ENCODE data around the gene PLPP3.

Gene PLPP3

DNA sequence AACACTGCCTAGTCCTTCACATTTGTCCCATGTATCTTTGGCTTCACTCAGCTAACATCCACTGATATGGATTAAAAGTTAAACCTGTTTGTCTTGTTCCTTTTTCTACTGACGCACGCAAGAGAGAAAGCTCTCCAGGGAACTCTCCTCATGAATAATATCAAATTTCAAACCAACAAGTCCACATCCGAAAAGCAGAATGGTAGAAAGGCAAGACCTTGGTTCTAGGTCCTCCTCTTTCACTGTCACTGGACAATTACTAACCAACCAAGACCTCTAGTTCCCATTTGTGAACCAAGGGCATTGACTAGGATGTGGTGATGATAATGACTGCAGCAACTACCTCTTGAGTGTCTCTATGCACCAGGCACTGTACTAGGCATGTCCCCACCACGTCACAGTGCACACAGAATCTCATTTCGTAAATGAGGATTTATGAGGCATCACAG, 8.4 kb downstream of the PLPP3 start:
- peaks cover 14% of the 10 kb centered on the region for H3K27me3 Mint-ChIP-seq
- H3K27ac Mint-ChIP-seq, result no peak overlapping the region
- intact Hi-C loops (cut with micrococcal nuclease), result loop anchor here (10.0 kb wide), 1 partner anchor 246 kb away; no protein-coding TSS in a partner anchor
- H3K9me3 Mint-ChIP-seq, result no peaks in the 10 kb centered on the region
- no peak overlapping the region for H3K4me3 Mint-ChIP-seq
- H3K4me1 Mint-ChIP-seq (ENCODE audit: low read depth), result peaks cover 40% of the 10 kb centered on the region
- peaks cover 29% of the 10 kb centered on the region for H3K36me3 Mint-ChIP-seq (ENCODE audit: low read depth)

DNA sequence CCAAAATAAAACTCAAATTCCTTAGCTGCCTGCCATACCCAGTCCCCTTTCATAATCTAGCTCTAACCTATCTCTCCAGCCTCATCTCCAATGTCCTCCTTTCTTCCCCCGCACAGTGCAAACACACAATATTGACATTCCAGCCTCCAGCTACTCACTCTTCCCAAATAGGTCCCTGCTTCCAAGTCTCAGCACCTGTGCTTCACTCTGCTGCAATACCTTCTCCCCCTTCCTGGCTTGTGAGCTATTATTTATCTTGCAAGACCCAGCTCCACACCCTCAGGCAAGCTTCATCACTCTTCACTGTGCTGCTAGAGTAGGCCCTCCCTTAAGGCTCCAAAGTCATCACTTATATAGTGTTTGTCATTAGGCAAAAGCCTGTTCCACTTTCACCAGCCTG, 9.7 kb downstream of the PLPP3 start:
- Mint-ChIP-seq H3K4me3 (no peak overlapping the region), H3K36me3 (ENCODE audit: low read depth) (peaks cover 33% of the 10 kb centered on the region), H3K9me3 (no peaks in the 10 kb centered on the region), H3K4me1 (ENCODE audit: low read depth) (peaks cover 53% of the 10 kb centered on the region), H3K27ac (no peak overlapping the region), H3K27me3 (peaks cover 14% of the 10 kb centered on the region)
- intact Hi-C loops (cut with micrococcal nuclease), result loop anchor here (10.0 kb wide), 1 partner anchor 245 kb away; no protein-coding TSS in a partner anchor

GRCh38 chr1:56566994-56567393, 12.4 kb downstream of the PLPP3 start:
- Mint-ChIP-seq H3K27me3 (peaks cover 23% of the 10 kb centered on the region), H3K36me3 (ENCODE audit: low read depth) (peaks cover 24% of the 10 kb centered on the region)
- intact Hi-C loops (cut with micrococcal nuclease), result no loop called here

GRCh38 chr1:56566061-56566744, 13.2 kb downstream of the PLPP3 start:
- Mint-ChIP-seq H3K27me3 (peaks cover 22% of the 10 kb centered on the region), H3K4me3 (no peak overlapping the region)

More at GRCh38 chr1:56566994-56567393, 12.4 kb downstream of the PLPP3 start:
- no peak overlapping the region for H3K27ac Mint-ChIP-seq
- no peak overlapping the region for H3K4me3 Mint-ChIP-seq
- H3K4me1 Mint-ChIP-seq (ENCODE audit: low read depth), result peaks cover 51% of the 10 kb centered on the region
- no peaks in the 10 kb centered on the region for H3K9me3 Mint-ChIP-seq

DNA sequence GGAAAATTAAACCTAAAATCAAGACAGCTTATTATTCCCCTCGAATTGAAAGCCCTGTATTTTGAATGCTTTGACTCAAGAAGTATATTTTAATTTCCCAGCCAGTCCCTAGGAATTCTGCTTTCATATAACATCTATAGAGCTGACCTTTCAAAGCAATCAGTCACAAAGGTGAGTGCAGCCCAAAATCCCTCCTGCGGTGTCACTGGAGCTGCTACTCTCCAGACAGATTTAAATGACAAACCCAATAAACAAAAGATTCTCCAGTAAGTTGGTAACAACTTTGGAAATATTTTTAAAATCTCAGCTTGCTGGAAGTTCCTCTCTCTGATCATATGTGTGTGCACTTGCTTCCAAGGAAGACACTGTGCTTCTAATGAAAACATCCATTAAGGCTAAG, 14.7 kb downstream of the PLPP3 start:
- H3K4me3 Mint-ChIP-seq, result no peak overlapping the region
- H3K4me1 Mint-ChIP-seq (ENCODE audit: low read depth), result peaks cover 43% of the 10 kb centered on the region
- intact Hi-C loops (cut with micrococcal nuclease), result no loop called here
- H3K27ac Mint-ChIP-seq, result no peak overlapping the region
- peaks cover 21% of the 10 kb centered on the region for H3K36me3 Mint-ChIP-seq (ENCODE audit: low read depth)
- H3K27me3 Mint-ChIP-seq, result peaks cover 22% of the 10 kb centered on the region
- no peaks in the 10 kb centered on the region for H3K9me3 Mint-ChIP-seq

More at GRCh38 chr1:56566061-56566744, 13.2 kb downstream of the PLPP3 start:
- intact Hi-C loops (cut with micrococcal nuclease), result no loop called here
- Mint-ChIP-seq H3K36me3 (ENCODE audit: low read depth) (peaks cover 24% of the 10 kb centered on the region), H3K9me3 (no peaks in the 10 kb centered on the region), H3K27ac (no peak overlapping the region), H3K4me1 (ENCODE audit: low read depth) (peaks cover 51% of the 10 kb centered on the region)

GRCh38 chr1:56563568-56563967, 15.8 kb downstream of the PLPP3 start:
- intact Hi-C loops (cut with micrococcal nuclease), result no loop called here
- H3K27ac Mint-ChIP-seq, result no peak overlapping the region
- H3K36me3 Mint-ChIP-seq (ENCODE audit: low read depth), result peaks cover 13% of the 10 kb centered on the region
- no peak overlapping the region for H3K4me3 Mint-ChIP-seq
- H3K4me1 Mint-ChIP-seq (ENCODE audit: low read depth), result peaks cover 46% of the 10 kb centered on the region
- H3K9me3 Mint-ChIP-seq, result no peaks in the 10 kb centered on the region
- peaks cover 21% of the 10 kb centered on the region for H3K27me3 Mint-ChIP-seq

DNA sequence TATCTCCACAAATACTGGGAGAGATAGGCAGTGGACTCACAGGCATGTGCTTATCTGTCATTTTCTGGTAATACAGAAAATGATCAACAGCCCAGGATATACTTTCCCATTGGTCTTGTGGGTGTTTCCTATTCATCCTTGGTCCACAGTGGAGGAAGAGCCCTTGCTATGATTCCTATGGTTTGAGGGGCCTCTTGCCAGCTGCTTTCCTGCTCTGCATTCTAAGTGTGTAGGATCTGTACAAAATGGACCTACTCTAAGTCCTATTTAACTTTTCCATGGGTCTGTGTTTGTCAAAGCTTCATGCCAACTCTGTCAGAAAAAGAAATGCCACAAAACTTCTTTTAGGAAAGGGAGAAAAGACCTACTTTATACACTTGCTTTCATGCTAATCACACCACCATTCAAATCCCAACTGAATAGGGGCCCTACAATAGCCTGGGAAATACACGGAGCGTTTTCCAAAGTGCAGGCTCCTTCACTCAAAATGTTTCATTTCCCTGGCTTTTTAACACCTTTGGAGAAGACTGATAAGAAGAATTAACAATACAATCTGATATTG, 16.4 kb downstream of the PLPP3 start:
- Mint-ChIP-seq H3K4me1 (ENCODE audit: low read depth) (peaks cover 48% of the 10 kb centered on the region), H3K27me3 (peaks cover 19% of the 10 kb centered on the region), H3K27ac (no peak overlapping the region), H3K9me3 (no peaks in the 10 kb centered on the region), H3K36me3 (ENCODE audit: low read depth) (peaks cover 12% of the 10 kb centered on the region), H3K4me3 (no peak overlapping the region)
- intact Hi-C loops (cut with micrococcal nuclease), result no loop called here

DNA sequence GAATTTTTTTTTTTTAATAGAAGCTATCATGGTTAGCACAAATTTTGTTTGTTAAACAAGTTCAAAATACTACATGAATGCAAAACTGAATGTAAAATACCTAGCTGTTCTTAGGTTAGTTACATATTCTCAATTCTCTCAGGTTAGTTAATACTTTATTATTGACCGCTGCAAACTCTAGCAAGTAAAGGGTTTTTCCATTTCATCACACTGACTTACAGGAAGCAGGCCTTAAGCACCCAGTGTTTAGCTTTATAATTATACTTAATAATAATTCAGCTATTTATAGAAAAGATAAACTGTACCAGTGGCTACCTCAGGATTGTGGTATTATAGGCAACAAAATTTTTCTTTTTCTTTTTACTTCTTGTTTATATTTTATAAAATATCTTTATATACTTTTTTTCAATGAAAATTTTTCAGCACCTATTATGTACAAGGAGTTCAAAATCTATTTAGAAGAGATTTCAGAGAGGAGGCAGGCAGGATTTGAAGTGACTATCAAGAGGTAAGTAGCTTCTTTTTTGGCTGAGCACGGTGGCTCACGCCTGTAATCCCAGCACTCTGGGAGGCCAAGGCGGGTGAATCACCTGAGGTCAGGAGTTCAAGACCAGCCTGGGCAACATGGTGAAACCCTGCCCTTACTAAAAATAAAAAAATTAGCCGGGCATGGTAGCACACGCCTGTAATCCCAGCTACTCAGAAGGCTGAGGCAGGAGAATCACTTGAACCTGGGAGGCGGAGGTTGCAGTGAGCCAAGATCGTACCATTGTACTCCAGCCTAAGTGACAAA, 17.9 kb downstream of the PLPP3 start:
- peaks cover 55% of the 10 kb centered on the region for H3K4me1 Mint-ChIP-seq (ENCODE audit: low read depth)
- H3K27ac Mint-ChIP-seq, result no peak overlapping the region
- H3K36me3 Mint-ChIP-seq (ENCODE audit: low read depth), result peaks cover 7% of the 10 kb centered on the region
- intact Hi-C loops (cut with micrococcal nuclease), result no loop called here
- no peaks in the 10 kb centered on the region for H3K9me3 Mint-ChIP-seq
- H3K27me3 Mint-ChIP-seq, result peaks cover 23% of the 10 kb centered on the region
- no peak overlapping the region for H3K4me3 Mint-ChIP-seq

- intact Hi-C loops (cut with micrococcal nuclease), result no loop called here
- Mint-ChIP-seq H3K27ac (no peak overlapping the region), H3K9me3 (no peaks in the 10 kb centered on the region)
Observed at GRCh38 chr1:56557746-56558145, 21.6 kb downstream of the PLPP3 start.

DNA sequence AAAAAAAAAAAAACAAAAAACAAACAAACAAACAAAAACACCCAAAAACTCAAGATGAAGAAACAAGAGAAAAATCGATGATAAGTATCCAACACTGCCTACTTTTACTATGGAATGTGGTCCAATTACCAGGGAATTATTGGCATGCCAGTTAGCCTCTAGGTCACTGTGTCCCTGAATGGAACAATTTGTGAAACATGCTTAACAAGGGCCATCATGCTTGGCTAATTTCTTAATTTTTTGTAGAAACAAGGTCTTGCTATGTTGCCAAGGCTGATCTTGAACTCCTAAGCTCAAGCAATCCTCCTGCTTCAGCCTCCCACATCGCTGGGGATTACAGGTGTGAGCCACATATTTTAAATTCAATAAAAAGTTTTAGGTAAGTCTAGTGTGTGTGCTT, 23.9 kb downstream of the PLPP3 start:
- Mint-ChIP-seq H3K4me1 (ENCODE audit: low read depth) (peaks cover 26% of the 10 kb centered on the region), H3K36me3 (ENCODE audit: low read depth) (no peaks in the 10 kb centered on the region), H3K4me3 (no peak overlapping the region), H3K9me3 (no peaks in the 10 kb centered on the region), H3K27ac (no peak overlapping the region), H3K27me3 (peaks cover 12% of the 10 kb centered on the region)
- intact Hi-C loops (cut with micrococcal nuclease), result no loop called here

More at GRCh38 chr1:56557746-56558145, 21.6 kb downstream of the PLPP3 start:
- Mint-ChIP-seq H3K27me3 (peaks cover 18% of the 10 kb centered on the region), H3K36me3 (ENCODE audit: low read depth) (no peaks in the 10 kb centered on the region), H3K4me3 (no peak overlapping the region), H3K4me1 (ENCODE audit: low read depth) (peaks cover 31% of the 10 kb centered on the region)

- Mint-ChIP-seq H3K27me3 (peaks cover 8% of the 10 kb centered on the region), H3K36me3 (ENCODE audit: low read depth) (no peaks in the 10 kb centered on the region), H3K4me1 (ENCODE audit: low read depth) (peaks cover 24% of the 10 kb centered on the region), H3K4me3 (no peak overlapping the region), H3K27ac (no peak overlapping the region), H3K9me3 (no peaks in the 10 kb centered on the region)
- intact Hi-C loops (cut with micrococcal nuclease), result no loop called here
Observed at GRCh38 chr1:56553046-56553445, 26.3 kb downstream of the PLPP3 start.

DNA sequence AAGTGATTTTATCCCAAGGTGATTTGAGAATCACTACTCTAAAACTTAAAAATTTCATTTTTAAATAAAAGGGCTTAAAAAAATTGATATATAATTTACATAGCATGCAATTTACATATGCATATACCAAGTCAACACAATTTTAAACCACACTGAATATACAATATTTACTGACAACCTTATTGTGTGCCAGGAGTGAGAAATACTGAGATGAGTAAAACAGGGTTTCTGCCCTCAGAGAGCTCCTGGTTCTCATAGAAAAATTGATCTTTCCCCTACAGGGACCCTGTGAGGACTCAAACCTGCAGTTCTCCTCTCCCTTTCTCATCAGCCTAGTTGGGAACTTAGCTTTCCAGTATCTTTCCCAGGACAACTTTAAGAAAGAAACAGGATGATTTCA, 27.0 kb downstream of the PLPP3 start:
- Mint-ChIP-seq H3K4me1 (ENCODE audit: low read depth) (peaks cover 17% of the 10 kb centered on the region), H3K4me3 (no peak overlapping the region), H3K27ac (no peak overlapping the region), H3K36me3 (ENCODE audit: low read depth) (no peaks in the 10 kb centered on the region), H3K27me3 (peaks cover 8% of the 10 kb centered on the region), H3K9me3 (no peaks in the 10 kb centered on the region)
- intact Hi-C loops (cut with micrococcal nuclease), result no loop called here

DNA sequence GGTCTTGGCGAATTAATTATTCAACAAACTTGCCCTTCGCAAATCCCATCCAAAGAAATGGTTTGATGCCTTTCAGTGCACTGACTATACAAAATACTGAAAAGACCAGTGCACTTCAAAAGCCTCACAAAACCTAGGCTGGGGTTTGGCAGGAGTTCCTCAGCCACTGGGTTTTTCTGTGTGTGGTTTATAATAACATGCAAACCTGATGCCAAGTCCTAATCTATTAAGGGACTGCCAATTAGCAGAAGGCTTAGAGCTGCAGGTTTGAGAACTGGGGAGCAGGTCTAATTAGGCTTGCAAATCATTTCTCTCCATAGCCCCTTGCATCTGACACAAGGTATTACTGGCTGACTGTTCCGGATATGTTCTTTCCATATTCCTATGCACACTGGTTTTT, 27.7 kb downstream of the PLPP3 start:
- H3K27ac Mint-ChIP-seq, result no peak overlapping the region
- no peaks in the 10 kb centered on the region for H3K36me3 Mint-ChIP-seq (ENCODE audit: low read depth)
- intact Hi-C loops (cut with micrococcal nuclease), result no loop called here
- no peak overlapping the region for H3K4me3 Mint-ChIP-seq
- H3K27me3 Mint-ChIP-seq, result peaks cover 9% of the 10 kb centered on the region
- peaks cover 14% of the 10 kb centered on the region for H3K4me1 Mint-ChIP-seq (ENCODE audit: low read depth)
- no peaks in the 10 kb centered on the region for H3K9me3 Mint-ChIP-seq

DNA sequence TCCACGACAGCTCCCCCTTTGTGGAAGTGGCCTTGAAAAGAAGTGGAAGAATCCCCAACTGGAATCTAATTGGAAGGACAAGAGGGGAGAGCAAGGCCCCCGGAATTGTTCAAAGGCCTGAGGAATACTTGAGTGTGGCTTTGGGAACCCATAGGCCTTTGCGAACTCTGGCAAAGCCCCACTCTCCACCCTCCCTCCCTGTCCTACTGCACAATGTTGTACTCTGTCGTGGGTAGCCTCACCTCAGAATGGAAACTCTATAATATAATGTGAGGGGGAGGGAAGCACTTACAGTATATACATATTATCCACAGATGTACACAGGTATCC, 28.5 kb downstream of the PLPP3 start:
- Mint-ChIP-seq H3K27me3 (peaks cover 11% of the 10 kb centered on the region), H3K4me3 (no peak overlapping the region), H3K4me1 (ENCODE audit: low read depth) (peaks cover 11% of the 10 kb centered on the region), H3K36me3 (ENCODE audit: low read depth) (no peaks in the 10 kb centered on the region), H3K27ac (no peak overlapping the region), H3K9me3 (no peaks in the 10 kb centered on the region)
- intact Hi-C loops (cut with micrococcal nuclease), result no loop called here

Data from dendritic cell treated with granulocyte-macrophage colony-stimulating factor and Interleukin-4, amounts not matched to agents 40 ng/mL and 50 ng/mL, for 4 days (primary cell).